ENCODE measurements around the gene NKD1. TPM values are rescaled to one million over a fixed set of nuclear protein-coding genes. Genes with fewer than 3 reads are reported as not detected.

The NKD1 gene
- total RNA-seq, 2 experiments from 2014 or later = 0.04 to 0.06 TPM

DNA sequence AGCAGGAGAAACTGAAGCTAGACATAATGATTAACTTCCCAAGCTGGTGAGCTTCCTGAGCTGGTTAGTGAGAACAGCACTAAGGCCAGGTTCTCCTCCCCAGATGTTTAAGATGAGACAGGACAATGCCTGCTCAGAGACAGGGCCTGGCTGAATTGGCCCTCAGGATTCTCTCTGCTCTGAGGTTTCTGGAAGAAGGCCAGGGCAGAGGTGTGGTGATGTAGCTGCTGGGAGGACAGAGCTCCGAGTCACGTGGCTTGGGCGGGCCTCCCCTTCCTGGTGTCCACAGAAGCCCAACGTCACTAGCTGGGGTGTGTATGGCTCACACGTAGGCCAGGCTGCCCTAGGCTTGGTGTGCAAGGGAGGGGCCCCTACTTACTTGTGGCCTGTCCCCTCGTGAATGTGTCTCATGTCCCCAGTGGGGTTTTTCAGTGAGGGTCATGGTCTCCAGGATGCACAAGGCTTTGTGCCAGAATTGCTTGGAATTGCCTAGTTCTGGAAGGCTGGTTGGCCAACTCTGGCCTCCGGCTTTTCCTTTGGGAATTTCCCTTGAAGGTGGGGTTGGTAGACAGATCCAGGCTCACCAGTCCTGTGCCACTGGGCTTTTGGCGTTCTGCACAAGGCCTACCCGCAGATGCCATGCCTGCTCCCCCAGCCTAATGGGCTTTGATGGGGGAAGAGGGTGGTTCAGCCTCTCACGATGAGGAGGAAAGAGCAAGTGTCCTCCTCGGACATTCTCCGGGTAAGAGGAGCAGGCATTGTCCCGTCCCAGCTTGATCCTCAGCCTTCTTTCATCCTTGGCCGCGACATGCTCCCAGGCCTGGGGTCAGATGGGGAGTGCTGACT is 148.6 kb downstream of the NKD1 start:
- Histone ChIP-seq H4K20me1 (ENCODE audit: insufficient read depth, low read length) (no peaks in the 10 kb centered on the region), H3K79me2 (ENCODE audit: insufficient read depth, low read depth, low read length) (no peaks in the 10 kb centered on the region), H3K9me2 (ENCODE audit: insufficient read depth, low read length) (no peaks in the 10 kb centered on the region), H2AFZ (ENCODE audit: low read length) (no peak overlapping the region), H3K36me3 (ENCODE audit: insufficient read depth, low read length) (no peaks in the 10 kb centered on the region), H3K4me1 (ENCODE audit: insufficient read depth, low read length, poor library complexity, severe bottlenecking) (no peaks in the 10 kb centered on the region), H3K27ac (ENCODE audit: low read depth, low read length, poor library complexity, severe bottlenecking) (no peak overlapping the region), H3K4me2 (ENCODE audit: low read length) (no peak overlapping the region), H3K4me3 (ENCODE audit: low read depth, low read length, poor library complexity, severe bottlenecking) (no peak overlapping the region), H3K9me3 (ENCODE audit: low read length) (no peaks in the 10 kb centered on the region)
- no peak for DNase-seq (ENCODE audit: low spot score)
- ChIA-PET POLR2A (no interaction called here), CTCF (ENCODE audit: unreplicated experiment) (no interaction called here)
- intact Hi-C loops (cut with micrococcal nuclease; ENCODE audit: unreplicated experiment) = no loop called here
- TF ChIP-seq CTCF (conservative IDR thresholded peaks at IDR 0.05; ENCODE audit: low read length) = no peak
- TF ChIP-seq EZH2phosphoT487 (IDR thresholded peaks at IDR 0.05; ENCODE audit: borderline replicate concordance, low read depth, low read length) = no peak
- BruUV-seq (replicated peaks) = no TSS peak

DNA sequence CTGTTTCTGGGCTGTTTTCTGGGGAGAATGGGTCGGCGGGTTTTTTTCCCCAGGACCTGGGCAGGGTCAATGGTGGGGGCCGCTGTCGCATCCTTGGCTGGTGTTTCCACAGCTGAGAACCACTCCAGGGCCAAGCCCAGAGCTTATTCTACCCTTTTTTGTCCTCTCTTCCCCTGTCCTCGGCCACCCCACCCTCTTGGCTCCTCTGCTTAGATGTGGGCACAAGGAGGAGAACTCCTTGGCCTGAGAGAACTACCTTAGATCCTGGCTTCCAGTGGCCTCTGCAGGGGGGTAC is 149.2 kb downstream of the NKD1 start:
- Histone ChIP-seq H3K4me1 (ENCODE audit: insufficient read depth, low read length, poor library complexity, severe bottlenecking) (no peaks in the 10 kb centered on the region), H3K9me2 (ENCODE audit: insufficient read depth, low read length) (no peaks in the 10 kb centered on the region), H3K27ac (ENCODE audit: low read depth, low read length, poor library complexity, severe bottlenecking) (no peak overlapping the region), H2AFZ (ENCODE audit: low read length) (no peak overlapping the region), H3K4me3 (ENCODE audit: low read depth, low read length, poor library complexity, severe bottlenecking) (no peak overlapping the region), H4K20me1 (ENCODE audit: insufficient read depth, low read length) (no peaks in the 10 kb centered on the region), H3K36me3 (ENCODE audit: insufficient read depth, low read length) (no peaks in the 10 kb centered on the region), H3K9me3 (ENCODE audit: low read length) (no peaks in the 10 kb centered on the region), H3K79me2 (ENCODE audit: insufficient read depth, low read depth, low read length) (no peaks in the 10 kb centered on the region), H3K4me2 (ENCODE audit: low read length) (no peak overlapping the region)
- intact Hi-C loops (cut with micrococcal nuclease; ENCODE audit: unreplicated experiment) = no loop called here
- CTCF ChIA-PET (ENCODE audit: unreplicated experiment) = no interaction called here
- POLR2A ChIA-PET = no interaction called here
- TF ChIP-seq CTCF (conservative IDR thresholded peaks at IDR 0.05; ENCODE audit: low read length) = no peak
- no peak for TF ChIP-seq EZH2phosphoT487 (IDR thresholded peaks at IDR 0.05; ENCODE audit: borderline replicate concordance, low read depth, low read length)
- no peak for DNase-seq (ENCODE audit: low spot score)
- no TSS peak for BruUV-seq (replicated peaks)
